B cell (primary cell): ENCODE measurements around the gene BCL7C.

Experiments used
- CTCF ChIP-seq: fragments of 200-600 bp; IDR thresholded peaks from one replicate; pipeline ENCODE4 v1.8.0; 2022; ENCODE audit warnings: antibody characterized with exemption, mild to moderate bottlenecking
- EZH2 ChIP-seq: IDR thresholded peaks from 2 replicates; pipeline ENCODE4 v1.6.1; 2012; ENCODE audit warnings: borderline replicate concordance, low read depth, mild to moderate bottlenecking, moderate library complexity, low read length; ENCODE audit not compliant: insufficient read depth, poor library complexity, severe bottlenecking

- TF ChIP-seq CTCF: no peak
- no peak for TF ChIP-seq EZH2
These were observed 11.2 kb downstream of the BCL7C start for GRCh38 chr16:30882429-30883310.
